A549 treated with AZD9567 at 1 μM for 4 hours (cell line): ENCODE measurements around the gene SIDT1. TPM values are rescaled to one million over a fixed set of nuclear protein-coding genes. Genes with fewer than 3 reads are reported as not detected.

Source experiments
- total RNA-seq: library from RNA; stranded (reverse); fragments of 200-300 nt; extraction: Qiagen RNA extraction; gene quantifications from 5 replicates; pipeline ENCODE4 v1.2.3, GENCODE V29; 2022; ENCODE audit not compliant: insufficient read depth

The SIDT1 gene
- total RNA-seq: 0.44 to 1.5 TPM (median 0.49 TPM) in 5 replicates

DNA sequence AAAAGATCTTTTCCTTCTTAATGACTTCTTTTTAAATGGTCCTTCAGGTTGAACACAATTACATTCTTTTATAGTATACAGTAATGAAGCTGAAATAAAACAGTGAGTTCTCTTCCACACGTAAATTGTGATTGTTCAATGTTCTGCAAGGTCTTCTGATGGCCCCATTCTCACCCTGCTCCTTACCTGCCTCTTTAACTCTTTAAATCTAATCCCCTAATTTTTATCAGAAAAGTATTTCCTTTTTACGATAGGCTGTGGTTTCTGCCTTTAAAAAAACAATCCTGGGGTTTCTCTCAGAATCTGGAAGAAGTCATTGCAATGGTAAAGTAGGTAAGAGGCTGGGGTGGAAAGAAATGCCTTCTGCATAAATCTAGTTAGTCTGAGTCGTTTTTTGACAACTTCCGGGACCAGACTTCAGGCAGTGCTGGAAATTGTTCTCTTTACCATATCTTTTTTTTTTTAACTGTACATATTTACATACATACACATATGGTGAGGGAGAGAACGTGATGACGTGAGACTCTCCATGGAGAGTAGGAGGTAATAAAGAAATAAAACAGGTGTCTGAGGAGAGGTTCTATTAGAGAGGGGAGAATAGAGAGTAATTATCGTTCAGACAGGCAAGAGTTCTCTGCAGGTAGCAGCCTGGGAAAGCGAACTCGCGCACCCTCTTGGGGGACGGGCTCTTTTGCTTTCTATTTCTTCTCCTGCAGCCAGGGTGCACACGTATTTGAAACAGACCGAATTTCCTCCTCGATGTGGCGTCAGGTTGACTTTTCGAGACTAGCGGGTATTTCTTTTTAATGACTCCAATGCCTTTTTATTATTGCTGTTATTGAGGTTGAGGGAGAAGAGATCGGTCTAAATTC, at the start of gene SIDT1:
Gene SIDT1 (plus strand): TSS at position 730 of the 872 bp plus-strand sequence. CDS start 467 bp downstream, outside the sequence.

Other genes starting within 250 kb of the SIDT1 start
- gene CFAP44, start 91.1 kb upstream of the SIDT1 start, total RNA-seq: 0.51 to 1.8 TPM (median 1.6 TPM) in 5 replicates
- 5.9 to 15.0 TPM (median 6.8 TPM) in 5 replicates for gene SPICE1, start 17.4 kb upstream of the SIDT1 start, total RNA-seq
- 2.3 to 6.6 TPM (median 2.5 TPM) in 5 replicates for gene USF3, start 164.1 kb downstream of the SIDT1 start, total RNA-seq
- gene NAA50, start 213.7 kb downstream of the SIDT1 start, total RNA-seq: 138 to 186 TPM (median 152 TPM) in 5 replicates
- gene ATP6V1A, start 214.5 kb downstream of the SIDT1 start, total RNA-seq: 16.4 to 25.6 TPM (median 18.6 TPM) in 5 replicates